OCI-LY1 (cell line): ENCODE data around the gene HOXB7.

Experiments used
- H2AFZ ChIP-seq: fragments of 200-600 bp; sonication (generic), shearing (Covaris generic); 2 replicates; pipeline ENCODE4 v1.6.0; 2014; ENCODE audit warnings: antibody characterized with exemption, mild to moderate bottlenecking, low read length
- H3F3A ChIP-seq: fragments of 200-600 bp; sonication (generic), shearing (Covaris generic); 2 replicates; pipeline ENCODE4 v1.6.0; 2014; ENCODE audit warnings: mild to moderate bottlenecking, antibody characterized with exemption, low read length, moderate library complexity; ENCODE audit not compliant: insufficient read depth
- H3K27ac ChIP-seq: fragments of 200-600 bp; sonication (generic); 2 replicates; pipeline ENCODE4 v1.5.1; 2014; ENCODE audit warnings: low read length, mixed run types, mild to moderate bottlenecking, low read depth; ENCODE audit not compliant: poor library complexity, severe bottlenecking
- H3K27me3 ChIP-seq: fragments of 200-600 bp; sonication (generic); 2 replicates; pipeline ENCODE4 v1.6.0; 2014; ENCODE audit warnings: antibody characterized with exemption, mild to moderate bottlenecking, low read length, moderate library complexity; ENCODE audit not compliant: insufficient read depth
- H3K36me3 ChIP-seq: fragments of 200-600 bp; sonication (generic); 2 replicates; pipeline ENCODE4 v1.6.1; 2014; ENCODE audit warnings: mild to moderate bottlenecking, antibody characterized with exemption, low read length, moderate library complexity, mixed read lengths; ENCODE audit not compliant: insufficient read depth
- H3K4me1 ChIP-seq: fragments of 200-600 bp; sonication (generic); 2 replicates; pipeline ENCODE4 v1.5.1; 2014; ENCODE audit warnings: mild to moderate bottlenecking, low read length, moderate library complexity; ENCODE audit not compliant: insufficient read depth, severe bottlenecking
- H3K4me2 ChIP-seq: fragments of 200-600 bp; sonication (generic), shearing (Covaris generic); 2 replicates; pipeline ENCODE4 v1.6.1; 2014; ENCODE audit warnings: low read length
- H3K4me3 ChIP-seq: fragments of 200-600 bp; sonication (generic); 2 replicates; pipeline ENCODE4 v1.5.1; 2014; ENCODE audit warnings: low read length, low read depth, mild to moderate bottlenecking, mixed read lengths; ENCODE audit not compliant: poor library complexity, severe bottlenecking
- H3K79me2 ChIP-seq: fragments of 200-600 bp; shearing (Covaris generic); 2 replicates; pipeline ENCODE4 v1.6.1; 2016; ENCODE audit warnings: mixed run types, low read length, mixed read lengths; ENCODE audit not compliant: insufficient read depth
- H3K9ac ChIP-seq: fragments of 200-600 bp; sonication (generic), shearing (Covaris generic); 2 replicates; pipeline ENCODE4 v1.6.1; 2014; ENCODE audit warnings: mild to moderate bottlenecking, low read length, mixed read lengths
- H3K9me2 ChIP-seq: fragments of 200-600 bp; sonication (generic), shearing (Covaris generic); 2 replicates; pipeline ENCODE4 v1.6.1; 2014; ENCODE audit warnings: low read depth, mild to moderate bottlenecking, low read length, mixed read lengths
- H3K9me3 ChIP-seq: fragments of 200-600 bp; shearing (Covaris generic); 2 replicates; pipeline ENCODE4 v1.6.1; 2014; ENCODE audit warnings: low read length, mixed read lengths
- H4K20me1 ChIP-seq: fragments of 200-600 bp; sonication (generic), shearing (Covaris generic); 2 replicates; pipeline ENCODE4 v1.6.0; 2016; ENCODE audit warnings: mild to moderate bottlenecking, low read length; ENCODE audit not compliant: insufficient read depth
- CTCF ChIP-seq: fragments of 200-600 bp; sonication (generic), shearing (Covaris generic); IDR thresholded peaks from 2 replicates; pipeline ENCODE4 v1.5.1; 2017; ENCODE audit warnings: mild to moderate bottlenecking, antibody characterized with exemption, low read length, moderate library complexity, mixed read lengths
- EZH2 ChIP-seq: fragments of 200-600 bp; sonication (generic), shearing (Covaris generic); IDR thresholded peaks from 2 replicates; pipeline ENCODE4 v1.8.0; 2017; ENCODE audit warnings: borderline replicate concordance, mixed run types, mild to moderate bottlenecking, antibody characterized with exemption, low read length, moderate library complexity, mixed read lengths

HOXB7 gene

DNA sequence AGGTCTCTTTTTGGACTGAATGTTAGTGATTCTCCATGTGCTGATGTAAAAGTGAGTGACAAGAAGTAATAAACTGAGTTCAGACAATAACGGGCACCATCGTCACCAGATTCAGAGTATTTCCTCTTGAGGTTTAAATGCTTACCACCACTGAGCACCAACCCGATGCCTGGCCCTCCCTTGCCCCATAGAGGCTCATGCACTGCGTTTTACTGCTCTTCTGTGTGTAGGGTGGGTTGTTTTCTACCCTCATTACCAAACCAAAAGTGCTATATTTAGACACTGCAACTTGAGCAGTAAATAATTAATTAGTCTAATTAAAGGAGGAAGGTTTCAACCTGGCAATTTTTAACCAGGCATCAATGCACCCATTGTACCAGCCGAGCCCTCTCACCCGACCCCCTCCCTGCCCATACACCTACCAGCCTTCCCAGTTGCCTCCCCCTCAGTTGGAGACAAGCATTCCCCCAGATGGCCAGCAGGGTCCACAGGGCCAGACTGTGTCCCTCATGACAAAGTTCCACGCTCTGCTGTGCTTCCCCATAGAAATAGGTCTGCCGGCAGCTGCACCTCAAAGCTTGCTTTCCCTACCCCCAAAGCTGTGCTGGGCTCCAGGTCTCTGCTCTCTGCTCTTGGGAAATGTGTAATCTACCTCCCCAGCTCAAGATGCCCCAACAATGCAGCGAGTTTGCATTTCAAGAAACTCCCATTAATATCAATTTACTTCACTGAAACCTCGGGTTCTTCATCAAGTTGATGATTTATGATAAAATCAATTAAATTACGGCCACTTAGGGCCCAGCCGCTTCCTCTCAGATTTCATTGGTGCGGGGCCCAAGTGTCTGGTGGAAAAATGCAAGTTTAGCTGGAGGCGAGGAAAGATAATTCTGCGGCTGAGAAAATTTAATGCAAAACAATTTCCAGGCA lies 48.7 kb downstream of the HOXB7 start:
- no peaks in the 10 kb centered on the region for H3F3A ChIP-seq
- no peaks in the 10 kb centered on the region for H3K36me3 ChIP-seq
- H2AFZ ChIP-seq = no peak overlapping the region
- no peaks in the 10 kb centered on the region for H3K79me2 ChIP-seq
- no peaks in the 10 kb centered on the region for H3K4me1 ChIP-seq
- TF ChIP-seq EZH2 (no peak), CTCF (no peak)
- H3K4me3 ChIP-seq = no peak overlapping the region
- H3K9ac ChIP-seq = no peak overlapping the region
- no peaks in the 10 kb centered on the region for H3K9me3 ChIP-seq
- H3K27me3 ChIP-seq = no peaks in the 10 kb centered on the region; the same call in 1 of the 2 replicates
- no peaks in the 10 kb centered on the region for H4K20me1 ChIP-seq
- H3K27ac ChIP-seq = no peak overlapping the region
- no peak overlapping the region for H3K4me2 ChIP-seq
- H3K9me2 ChIP-seq = no peaks in the 10 kb centered on the region

GRCh38 chr17:48559840-48560817 lies 50.7 kb downstream of the HOXB7 start:
- H3F3A ChIP-seq = no peaks in the 10 kb centered on the region
- H3K9me3 ChIP-seq = no peaks in the 10 kb centered on the region
- no peaks in the 10 kb centered on the region; the same call in 1 of the 2 replicates for H3K27me3 ChIP-seq
- H3K4me1 ChIP-seq = no peaks in the 10 kb centered on the region
- no peak overlapping the region for H2AFZ ChIP-seq
- no peak overlapping the region for H3K4me2 ChIP-seq
- H3K9me2 ChIP-seq = no peaks in the 10 kb centered on the region
- H3K9ac ChIP-seq = no peak overlapping the region
- H3K4me3 ChIP-seq = no peak overlapping the region
- H3K27ac ChIP-seq = no peak overlapping the region
- no peaks in the 10 kb centered on the region for H3K79me2 ChIP-seq
- H3K36me3 ChIP-seq = no peaks in the 10 kb centered on the region
- H4K20me1 ChIP-seq = no peaks in the 10 kb centered on the region
- TF ChIP-seq CTCF (no peak), EZH2 (no peak)

DNA sequence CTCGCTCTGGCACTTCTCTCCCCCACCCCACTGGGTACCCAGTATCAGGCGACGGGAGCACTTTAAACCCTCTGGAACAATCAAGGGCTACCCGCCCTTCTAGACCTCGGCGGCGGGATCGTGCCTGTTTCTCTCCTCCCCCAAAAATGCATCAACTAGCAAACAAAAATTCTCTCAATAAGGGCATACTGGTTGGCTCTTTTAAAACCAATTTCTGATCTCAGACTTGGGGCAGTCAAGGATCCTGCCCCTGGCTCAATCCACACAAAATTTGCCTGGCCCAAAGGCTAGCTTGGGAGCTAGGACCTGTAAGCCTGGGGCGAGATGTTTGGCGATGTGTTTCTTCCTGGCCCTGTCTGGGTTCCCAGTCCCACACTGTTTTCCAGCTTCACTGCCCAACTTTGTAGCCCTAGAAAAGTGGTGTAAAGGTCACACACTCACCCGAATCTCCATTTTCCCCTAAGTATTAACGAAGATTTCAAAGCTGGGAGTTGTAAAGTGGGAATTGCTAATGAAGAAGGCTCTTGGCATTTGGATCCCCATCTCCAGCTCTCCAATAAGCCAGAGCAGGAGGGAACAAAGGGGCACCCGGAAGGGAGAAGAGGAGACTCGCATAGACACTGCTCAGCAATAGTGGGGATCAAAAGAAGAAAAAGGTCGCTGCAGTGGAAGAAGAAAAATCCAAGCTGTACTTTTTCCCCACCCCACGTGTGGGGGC lies 51.5 kb downstream of the HOXB7 start:
- H3K79me2 ChIP-seq = no peaks in the 10 kb centered on the region
- H3K4me3 ChIP-seq = no peak overlapping the region
- H3K9me3 ChIP-seq = no peaks in the 10 kb centered on the region
- no peaks in the 10 kb centered on the region; the same call in 1 of the 2 replicates for H3K27me3 ChIP-seq
- H3K36me3 ChIP-seq = no peaks in the 10 kb centered on the region
- H3K4me2 ChIP-seq = no peak overlapping the region
- no peak overlapping the region for H2AFZ ChIP-seq
- H3K27ac ChIP-seq = no peak overlapping the region
- H3K4me1 ChIP-seq = no peaks in the 10 kb centered on the region
- H3K9me2 ChIP-seq = no peaks in the 10 kb centered on the region
- no peaks in the 10 kb centered on the region for H4K20me1 ChIP-seq
- no peaks in the 10 kb centered on the region for H3F3A ChIP-seq
- TF ChIP-seq EZH2 (no peak), CTCF (no peak)
- no peak overlapping the region for H3K9ac ChIP-seq
